ENCODE results near the gene NTSR2.

- TF ChIP-seq POLR2A (IDR thresholded peaks at IDR 0.05) (no peak), POLR2AphosphoS5 (IDR thresholded peaks at IDR 0.05) (no peak), EP300 (IDR thresholded peaks at IDR 0.05; ENCODE audit: low read depth) (no peak)
- TF ChIP-seq, protein P1, sequence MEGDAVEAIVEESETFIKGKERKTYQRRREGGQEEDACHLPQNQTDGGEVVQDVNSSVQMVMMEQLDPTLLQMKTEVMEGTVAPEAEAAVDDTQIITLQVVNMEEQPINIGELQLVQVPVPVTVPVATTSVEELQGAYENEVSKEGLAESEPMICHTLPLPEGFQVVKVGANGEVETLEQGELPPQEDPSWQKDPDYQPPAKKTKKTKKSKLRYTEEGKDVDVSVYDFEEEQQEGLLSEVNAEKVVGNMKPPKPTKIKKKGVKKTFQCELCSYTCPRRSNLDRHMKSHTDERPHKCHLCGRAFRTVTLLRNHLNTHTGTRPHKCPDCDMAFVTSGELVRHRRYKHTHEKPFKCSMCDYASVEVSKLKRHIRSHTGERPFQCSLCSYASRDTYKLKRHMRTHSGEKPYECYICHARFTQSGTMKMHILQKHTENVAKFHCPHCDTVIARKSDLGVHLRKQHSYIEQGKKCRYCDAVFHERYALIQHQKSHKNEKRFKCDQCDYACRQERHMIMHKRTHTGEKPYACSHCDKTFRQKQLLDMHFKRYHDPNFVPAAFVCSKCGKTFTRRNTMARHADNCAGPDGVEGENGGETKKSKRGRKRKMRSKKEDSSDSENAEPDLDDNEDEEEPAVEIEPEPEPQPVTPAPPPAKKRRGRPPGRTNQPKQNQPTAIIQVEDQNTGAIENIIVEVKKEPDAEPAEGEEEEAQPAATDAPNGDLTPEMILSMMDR (IDR thresholded peaks at IDR 0.05), result no peak
Measured at GRCh38 chr2:11683966-11684365, 14.0 kb upstream of the NTSR2 start.

Measured in transverse colon (tissue), 4 donors.